Measurements from ENCODE around the gene CHRNE. TPM values are rescaled to one million over a fixed set of nuclear protein-coding genes. Genes with fewer than 3 reads are reported as not detected.

The CHRNE gene
- total and polyA plus RNA-seq, 2 of the 13 experiments (the other 11 are each of a cell fraction or from before 2014, with no cell fraction given) = 0.53 to 0.59 TPM

DNA sequence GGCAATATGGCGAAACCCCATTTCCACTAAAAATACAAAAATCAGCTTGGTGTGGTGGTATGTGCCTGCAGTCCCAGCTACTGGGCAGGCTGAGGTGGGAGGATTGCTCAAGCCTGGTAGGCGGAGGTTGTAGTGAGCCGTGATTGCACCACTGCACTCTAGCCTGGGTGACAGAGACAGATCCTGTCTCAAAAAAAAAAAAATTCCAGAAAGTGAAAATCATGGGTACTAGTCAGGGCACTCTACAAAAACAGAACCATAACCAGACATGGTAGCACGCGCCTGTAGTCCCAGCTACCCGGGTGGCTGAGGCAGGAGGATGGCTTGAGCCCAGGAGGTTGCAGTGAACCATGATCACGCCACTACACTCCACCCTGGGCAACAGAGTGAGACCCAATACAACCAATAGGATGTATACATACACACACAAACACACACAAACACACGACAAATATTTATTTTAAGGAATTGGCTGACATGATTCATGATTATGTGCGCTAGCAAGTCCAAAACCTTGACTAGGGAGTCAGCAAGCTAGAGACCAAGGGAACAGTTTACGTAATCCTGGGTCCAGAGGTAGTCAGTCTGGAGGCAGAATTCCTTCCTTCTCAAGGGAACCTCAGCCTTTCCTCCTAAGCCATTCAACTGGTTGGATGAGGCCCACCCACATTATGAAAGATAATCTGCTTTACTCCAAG is 17.6 kb upstream of the CHRNE start (continued):
- TF ChIP-seq GLI4 (CRISPR knock-in tag; IDR thresholded peaks at IDR 0.05; ENCODE audit: borderline replicate concordance) = 0 out of 2 replicates have a peak, but pooled peaks have one; percentile 30
- TF ChIP-seq, protein P1, sequence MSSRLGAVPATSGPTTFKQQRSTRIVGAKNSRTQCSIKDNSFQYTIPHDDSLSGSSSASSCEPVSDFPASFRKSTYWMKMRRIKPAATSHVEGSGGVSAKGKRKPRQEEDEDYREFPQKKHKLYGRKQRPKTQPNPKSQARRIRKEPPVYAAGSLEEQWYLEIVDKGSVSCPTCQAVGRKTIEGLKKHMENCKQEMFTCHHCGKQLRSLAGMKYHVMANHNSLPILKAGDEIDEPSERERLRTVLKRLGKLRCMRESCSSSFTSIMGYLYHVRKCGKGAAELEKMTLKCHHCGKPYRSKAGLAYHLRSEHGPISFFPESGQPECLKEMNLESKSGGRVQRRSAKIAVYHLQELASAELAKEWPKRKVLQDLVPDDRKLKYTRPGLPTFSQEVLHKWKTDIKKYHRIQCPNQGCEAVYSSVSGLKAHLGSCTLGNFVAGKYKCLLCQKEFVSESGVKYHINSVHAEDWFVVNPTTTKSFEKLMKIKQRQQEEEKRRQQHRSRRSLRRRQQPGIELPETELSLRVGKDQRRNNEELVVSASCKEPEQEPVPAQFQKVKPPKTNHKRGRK (CRISPR knock-in tag; IDR thresholded peaks at IDR 0.05) = no peak
- TF ChIP-seq SIX1 (CRISPR knock-in tag; IDR thresholded peaks at IDR 0.05; ENCODE audit: borderline replicate concordance) = no peak
- TF ChIP-seq ZMAT3 (CRISPR knock-in tag; conservative IDR thresholded peaks at IDR 0.05) = no peak
- TF ChIP-seq, protein P2, sequence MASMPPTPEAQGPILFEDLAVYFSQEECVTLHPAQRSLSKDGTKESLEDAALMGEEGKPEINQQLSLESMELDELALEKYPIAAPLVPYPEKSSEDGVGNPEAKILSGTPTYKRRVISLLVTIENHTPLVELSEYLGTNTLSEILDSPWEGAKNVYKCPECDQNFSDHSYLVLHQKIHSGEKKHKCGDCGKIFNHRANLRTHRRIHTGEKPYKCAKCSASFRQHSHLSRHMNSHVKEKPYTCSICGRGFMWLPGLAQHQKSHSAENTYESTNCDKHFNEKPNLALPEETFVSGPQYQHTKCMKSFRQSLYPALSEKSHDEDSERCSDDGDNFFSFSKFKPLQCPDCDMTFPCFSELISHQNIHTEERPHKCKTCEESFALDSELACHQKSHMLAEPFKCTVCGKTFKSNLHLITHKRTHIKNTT (CRISPR knock-in tag; IDR thresholded peaks at IDR 0.05) = no peak
- TF ChIP-seq, protein P3, sequence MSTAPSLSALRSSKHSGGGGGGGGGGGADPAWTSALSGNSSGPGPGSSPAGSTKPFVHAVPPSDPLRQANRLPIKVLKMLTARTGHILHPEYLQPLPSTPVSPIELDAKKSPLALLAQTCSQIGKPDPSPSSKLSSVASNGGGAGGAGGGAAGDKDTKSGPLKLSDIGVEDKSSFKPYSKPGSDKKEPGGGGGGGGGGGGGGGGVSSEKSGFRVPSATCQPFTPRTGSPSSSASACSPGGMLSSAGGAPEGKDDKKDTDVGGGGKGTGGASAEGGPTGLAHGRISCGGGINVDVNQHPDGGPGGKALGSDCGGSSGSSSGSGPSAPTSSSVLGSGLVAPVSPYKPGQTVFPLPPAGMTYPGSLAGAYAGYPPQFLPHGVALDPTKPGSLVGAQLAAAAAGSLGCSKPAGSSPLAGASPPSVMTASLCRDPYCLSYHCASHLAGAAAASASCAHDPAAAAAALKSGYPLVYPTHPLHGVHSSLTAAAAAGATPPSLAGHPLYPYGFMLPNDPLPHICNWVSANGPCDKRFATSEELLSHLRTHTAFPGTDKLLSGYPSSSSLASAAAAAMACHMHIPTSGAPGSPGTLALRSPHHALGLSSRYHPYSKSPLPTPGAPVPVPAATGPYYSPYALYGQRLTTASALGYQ (CRISPR knock-in tag; IDR thresholded peaks at IDR 0.05) = 0 out of 2 replicates have a peak, but pooled peaks have one; percentile 22
- TF ChIP-seq, protein P4, sequence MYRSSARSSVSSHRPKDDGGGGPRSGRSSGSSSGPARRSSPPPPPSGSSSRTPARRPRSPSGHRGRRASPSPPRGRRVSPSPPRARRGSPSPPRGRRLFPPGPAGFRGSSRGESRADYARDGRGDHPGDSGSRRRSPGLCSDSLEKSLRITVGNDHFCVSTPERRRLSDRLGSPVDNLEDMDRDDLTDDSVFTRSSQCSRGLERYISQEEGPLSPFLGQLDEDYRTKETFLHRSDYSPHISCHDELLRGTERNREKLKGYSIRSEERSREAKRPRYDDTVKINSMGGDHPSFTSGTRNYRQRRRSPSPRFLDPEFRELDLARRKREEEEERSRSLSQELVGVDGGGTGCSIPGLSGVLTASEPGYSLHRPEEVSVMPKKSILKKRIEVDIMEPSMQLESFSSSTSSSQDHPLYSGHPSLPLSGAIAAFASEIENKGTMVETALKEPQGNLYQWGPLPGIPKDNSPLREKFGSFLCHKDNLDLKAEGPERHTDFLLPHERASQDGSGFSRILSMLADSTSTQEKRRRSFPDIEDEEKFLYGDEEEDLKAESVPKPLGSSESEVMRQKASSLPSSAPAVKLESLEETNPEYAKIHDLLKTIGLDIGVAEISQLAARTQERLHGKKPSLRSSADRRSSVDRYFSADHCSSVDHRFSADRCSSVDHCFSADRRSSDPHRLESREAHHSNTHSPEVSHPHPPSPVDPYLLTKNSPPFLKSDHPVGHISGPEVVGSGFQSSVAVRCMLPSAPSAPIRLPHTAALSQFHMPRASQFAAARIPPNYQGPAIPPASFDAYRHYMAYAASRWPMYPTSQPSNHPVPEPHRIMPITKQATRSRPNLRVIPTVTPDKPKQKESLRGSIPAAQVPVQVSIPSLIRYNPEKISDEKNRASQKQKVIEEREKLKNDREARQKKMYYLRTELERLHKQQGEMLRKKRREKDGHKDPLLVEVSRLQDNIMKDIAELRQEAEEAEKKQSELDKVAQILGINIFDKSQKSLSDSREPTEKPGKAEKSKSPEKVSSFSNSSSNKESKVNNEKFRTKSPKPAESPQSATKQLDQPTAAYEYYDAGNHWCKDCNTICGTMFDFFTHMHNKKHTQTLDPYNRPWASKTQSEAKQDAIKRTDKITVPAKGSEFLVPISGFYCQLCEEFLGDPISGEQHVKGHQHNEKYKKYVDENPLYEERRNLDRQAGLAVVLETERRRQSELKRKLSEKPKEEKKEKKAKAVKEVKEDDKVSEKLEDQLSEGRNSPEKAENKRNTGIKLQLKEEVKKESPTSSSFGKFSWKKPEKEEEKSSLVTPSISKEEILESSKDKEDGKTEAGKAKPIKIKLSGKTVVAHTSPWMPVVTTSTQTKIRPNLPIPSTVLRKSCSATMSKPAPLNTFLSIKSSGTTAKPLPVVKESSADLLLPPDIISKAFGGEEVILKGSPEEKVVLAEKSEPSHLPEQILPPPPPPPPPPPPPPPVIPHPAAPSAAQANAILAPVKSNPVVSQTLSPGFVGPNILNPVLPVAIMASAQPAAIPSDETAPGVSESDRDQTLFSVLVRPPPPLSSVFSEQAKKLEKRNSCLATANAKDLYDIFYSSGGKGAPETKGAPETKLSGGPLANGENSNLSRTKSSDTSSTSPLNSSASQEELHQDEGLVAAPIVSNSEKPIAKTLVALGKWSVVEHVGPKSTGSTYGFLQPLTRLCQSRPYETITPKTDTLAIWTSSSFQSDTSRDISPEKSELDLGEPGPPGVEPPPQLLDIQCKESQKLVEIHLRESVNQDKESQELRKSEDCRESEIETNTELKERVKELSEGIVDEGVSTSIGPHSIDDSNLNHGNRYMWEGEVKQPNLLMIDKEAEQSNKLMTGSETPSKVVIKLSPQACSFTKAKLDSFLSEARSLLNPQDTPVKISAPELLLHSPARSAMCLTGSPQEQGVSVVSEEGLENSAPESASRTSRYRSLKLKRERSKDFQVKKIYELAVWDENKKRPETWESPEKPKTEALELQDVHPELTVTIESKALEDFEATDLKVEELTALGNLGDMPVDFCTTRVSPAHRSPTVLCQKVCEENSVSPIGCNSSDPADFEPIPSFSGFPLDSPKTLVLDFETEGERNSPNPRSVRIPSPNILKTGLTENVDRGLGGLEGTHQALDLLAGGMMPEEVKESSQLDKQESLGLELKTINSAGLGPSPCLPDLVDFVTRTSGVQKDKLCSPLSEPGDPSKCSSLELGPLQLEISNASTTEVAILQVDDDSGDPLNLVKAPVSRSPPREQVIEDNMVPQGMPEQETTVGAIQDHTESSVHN (CRISPR knock-in tag; IDR thresholded peaks at IDR 0.05) = no peak
- TF ChIP-seq ARHGAP35 (CRISPR knock-in tag; IDR thresholded peaks at IDR 0.05; ENCODE audit: borderline replicate concordance) = peak; percentile 39; the same call in 1 of the 2 replicates
- TF ChIP-seq MXD4 (CRISPR knock-in tag; IDR thresholded peaks at IDR 0.05) = no peak
- TF ChIP-seq, protein P5, sequence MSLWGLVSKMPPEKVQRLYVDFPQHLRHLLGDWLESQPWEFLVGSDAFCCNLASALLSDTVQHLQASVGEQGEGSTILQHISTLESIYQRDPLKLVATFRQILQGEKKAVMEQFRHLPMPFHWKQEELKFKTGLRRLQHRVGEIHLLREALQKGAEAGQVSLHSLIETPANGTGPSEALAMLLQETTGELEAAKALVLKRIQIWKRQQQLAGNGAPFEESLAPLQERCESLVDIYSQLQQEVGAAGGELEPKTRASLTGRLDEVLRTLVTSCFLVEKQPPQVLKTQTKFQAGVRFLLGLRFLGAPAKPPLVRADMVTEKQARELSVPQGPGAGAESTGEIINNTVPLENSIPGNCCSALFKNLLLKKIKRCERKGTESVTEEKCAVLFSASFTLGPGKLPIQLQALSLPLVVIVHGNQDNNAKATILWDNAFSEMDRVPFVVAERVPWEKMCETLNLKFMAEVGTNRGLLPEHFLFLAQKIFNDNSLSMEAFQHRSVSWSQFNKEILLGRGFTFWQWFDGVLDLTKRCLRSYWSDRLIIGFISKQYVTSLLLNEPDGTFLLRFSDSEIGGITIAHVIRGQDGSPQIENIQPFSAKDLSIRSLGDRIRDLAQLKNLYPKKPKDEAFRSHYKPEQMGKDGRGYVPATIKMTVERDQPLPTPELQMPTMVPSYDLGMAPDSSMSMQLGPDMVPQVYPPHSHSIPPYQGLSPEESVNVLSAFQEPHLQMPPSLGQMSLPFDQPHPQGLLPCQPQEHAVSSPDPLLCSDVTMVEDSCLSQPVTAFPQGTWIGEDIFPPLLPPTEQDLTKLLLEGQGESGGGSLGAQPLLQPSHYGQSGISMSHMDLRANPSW (CRISPR knock-in tag; IDR thresholded peaks at IDR 0.05; ENCODE audit: borderline replicate concordance) = no peak
- TF ChIP-seq HCFC1 (IDR thresholded peaks at IDR 0.05; ENCODE audit: low read depth, low read length) = no peak
- TF ChIP-seq SALL1 (CRISPR knock-in tag; IDR thresholded peaks at IDR 0.05) = peak; percentile 36; the same call in 1 of the 2 replicates
